ENCODE results near the gene MYO10. TPM values are rescaled to one million over a fixed set of nuclear protein-coding genes. Genes with fewer than 3 reads are reported as not detected.

Gene MYO10
- total RNA-seq, 1 donor: 37.1 TPM

DNA sequence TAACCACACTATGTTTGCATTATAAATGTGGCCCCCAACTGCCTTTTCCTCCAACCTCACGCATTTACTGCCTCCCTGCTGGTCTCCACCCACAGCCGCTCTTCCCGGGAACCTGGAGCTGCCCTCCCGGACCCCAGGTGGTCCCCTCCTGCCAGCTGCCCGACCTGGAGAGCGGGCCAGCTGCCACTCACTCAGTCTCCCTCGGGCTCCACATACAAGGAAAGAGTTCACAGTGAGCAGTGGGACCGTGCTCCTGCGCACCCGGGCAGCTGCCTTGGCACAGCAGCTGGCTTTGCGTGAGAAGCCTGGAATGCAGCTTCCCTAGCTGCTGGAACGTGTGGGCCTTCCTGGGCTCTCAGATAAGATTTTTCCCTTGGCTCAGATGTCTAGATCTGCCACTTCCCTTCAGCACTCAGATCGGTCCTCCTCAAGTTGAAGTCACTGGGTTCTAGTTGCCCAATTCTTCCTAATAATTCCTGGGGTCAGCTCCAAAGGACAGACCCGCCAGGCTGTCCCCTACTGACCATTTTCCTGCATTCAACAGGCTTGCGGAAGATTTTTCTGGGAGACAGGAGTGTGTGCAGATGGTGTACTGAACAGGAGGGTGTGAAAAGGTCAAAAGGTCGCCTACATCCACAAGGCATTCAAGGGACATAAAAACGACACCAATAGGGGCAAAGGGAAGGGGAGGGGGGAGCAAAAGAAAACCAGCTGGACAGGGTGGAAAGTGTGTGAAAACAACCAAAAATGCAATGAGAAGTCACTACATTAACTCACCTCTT is 69.1 kb downstream of the MYO10 start:
- DNase-seq (ENCODE audit: low read depth): peak; percentile 67
- no peak overlapping the region for H3K4me3 ChIP-seq (ENCODE audit: low read depth, low read length)

DNA sequence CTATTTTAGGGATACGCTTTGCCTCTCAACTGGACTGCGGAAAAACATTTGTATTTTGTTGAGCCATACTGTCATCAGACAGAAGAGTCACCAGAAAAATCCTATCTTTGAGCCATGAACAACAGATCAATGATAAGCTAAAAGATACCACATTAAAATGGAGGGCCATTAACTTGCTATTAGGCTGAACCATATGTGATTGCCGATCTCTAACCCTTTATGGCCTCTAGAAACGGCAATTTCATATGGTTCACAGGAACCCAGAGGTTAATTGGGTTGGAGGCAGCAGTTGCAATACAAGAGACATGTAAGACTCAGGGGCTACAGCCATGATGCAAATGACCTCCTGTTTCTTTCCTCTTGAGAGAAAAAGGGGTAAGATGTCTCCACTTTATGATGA is 69.8 kb downstream of the MYO10 start:
- no peak overlapping the region for H3K4me3 ChIP-seq (ENCODE audit: low read depth, low read length)
- TF ChIP-seq, protein P1, sequence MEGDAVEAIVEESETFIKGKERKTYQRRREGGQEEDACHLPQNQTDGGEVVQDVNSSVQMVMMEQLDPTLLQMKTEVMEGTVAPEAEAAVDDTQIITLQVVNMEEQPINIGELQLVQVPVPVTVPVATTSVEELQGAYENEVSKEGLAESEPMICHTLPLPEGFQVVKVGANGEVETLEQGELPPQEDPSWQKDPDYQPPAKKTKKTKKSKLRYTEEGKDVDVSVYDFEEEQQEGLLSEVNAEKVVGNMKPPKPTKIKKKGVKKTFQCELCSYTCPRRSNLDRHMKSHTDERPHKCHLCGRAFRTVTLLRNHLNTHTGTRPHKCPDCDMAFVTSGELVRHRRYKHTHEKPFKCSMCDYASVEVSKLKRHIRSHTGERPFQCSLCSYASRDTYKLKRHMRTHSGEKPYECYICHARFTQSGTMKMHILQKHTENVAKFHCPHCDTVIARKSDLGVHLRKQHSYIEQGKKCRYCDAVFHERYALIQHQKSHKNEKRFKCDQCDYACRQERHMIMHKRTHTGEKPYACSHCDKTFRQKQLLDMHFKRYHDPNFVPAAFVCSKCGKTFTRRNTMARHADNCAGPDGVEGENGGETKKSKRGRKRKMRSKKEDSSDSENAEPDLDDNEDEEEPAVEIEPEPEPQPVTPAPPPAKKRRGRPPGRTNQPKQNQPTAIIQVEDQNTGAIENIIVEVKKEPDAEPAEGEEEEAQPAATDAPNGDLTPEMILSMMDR (IDR thresholded peaks at IDR 0.05; ENCODE audit: insufficient read depth, low read length): no peak
- no peak for DNase-seq (ENCODE audit: low read depth)

More for the DNA sequence above, 69.1 kb downstream of the MYO10 start:
- TF ChIP-seq, protein P1 (IDR thresholded peaks at IDR 0.05; ENCODE audit: insufficient read depth, low read length): no peak

DNA sequence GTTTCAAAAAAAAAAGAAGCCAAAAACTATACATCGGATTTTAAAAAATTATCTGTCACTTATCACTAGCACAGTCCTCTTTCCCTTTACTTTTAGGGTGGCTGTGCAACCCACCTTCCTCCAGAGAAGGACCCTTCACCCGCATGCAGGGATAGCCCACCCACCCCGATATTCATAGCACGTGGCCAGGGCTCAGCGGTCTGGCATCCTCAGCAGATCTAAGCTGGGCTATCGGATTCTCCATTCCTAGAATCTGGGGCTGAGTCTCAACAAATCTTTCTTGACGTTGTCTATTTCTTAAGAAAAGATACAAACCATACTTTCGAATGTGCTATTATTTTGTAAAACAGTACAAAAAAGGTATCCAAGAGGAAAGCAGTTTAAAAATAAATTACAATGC is 70.9 kb downstream of the MYO10 start:
- H3K4me3 ChIP-seq (ENCODE audit: low read depth, low read length): no peak overlapping the region
- TF ChIP-seq, protein P1 (IDR thresholded peaks at IDR 0.05; ENCODE audit: insufficient read depth, low read length): no peak
- no peak for DNase-seq (ENCODE audit: low read depth)

DNA sequence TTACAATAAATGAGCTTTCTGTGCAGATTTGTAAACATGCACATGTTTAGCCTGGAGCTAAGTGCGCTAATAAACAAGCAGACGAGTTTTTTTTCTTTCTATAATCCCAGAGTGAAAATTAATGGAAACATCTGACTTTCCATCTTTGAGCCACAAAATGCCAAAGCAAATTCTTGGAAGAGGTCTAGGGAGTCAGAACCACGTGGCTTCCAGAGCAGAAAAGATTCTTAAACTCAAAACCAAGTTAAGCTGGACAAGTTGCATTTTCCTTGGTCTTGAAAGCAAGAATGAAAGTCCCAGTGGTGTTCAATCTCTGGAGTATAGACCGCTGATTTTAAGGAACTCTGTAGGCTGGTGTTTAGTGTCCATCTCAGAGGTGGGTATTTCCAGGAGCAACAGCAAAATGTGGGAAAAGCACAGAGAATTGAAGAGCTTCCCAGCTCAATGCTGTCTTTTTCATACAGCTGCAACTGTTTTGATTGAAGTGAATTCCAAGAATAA is 71.4 kb downstream of the MYO10 start:
- no peak overlapping the region for H3K4me3 ChIP-seq (ENCODE audit: low read depth, low read length)
- DNase-seq (ENCODE audit: low read depth): peak; percentile 64
- TF ChIP-seq, protein P1 (IDR thresholded peaks at IDR 0.05; ENCODE audit: insufficient read depth, low read length): no peak

DNA sequence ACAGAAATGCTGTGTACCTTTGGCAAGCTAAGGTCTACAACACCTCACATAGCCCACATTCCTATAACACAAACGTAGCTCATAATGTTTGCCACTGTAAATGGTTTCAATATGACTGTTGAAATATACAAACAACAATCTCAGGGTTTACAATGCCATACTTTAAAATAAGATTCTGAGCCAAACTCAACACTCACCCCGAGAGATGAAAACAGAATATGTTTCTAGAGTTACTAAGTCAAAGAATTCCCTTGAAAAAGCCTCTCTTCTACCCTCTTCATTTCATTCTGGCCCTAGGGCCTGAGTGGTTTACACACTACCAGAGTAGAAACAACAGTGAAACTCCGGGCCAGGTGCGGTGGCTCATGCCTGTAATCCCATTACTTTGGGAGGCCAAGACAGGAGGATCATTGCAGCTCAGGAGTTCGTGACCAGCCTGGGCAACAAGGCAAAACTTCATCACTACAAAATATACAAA is 72.6 kb downstream of the MYO10 start:
- DNase-seq (ENCODE audit: low read depth): no peak
- H3K4me3 ChIP-seq (ENCODE audit: low read depth, low read length): no peak overlapping the region
- TF ChIP-seq, protein P1 (IDR thresholded peaks at IDR 0.05; ENCODE audit: insufficient read depth, low read length): no peak

DNA sequence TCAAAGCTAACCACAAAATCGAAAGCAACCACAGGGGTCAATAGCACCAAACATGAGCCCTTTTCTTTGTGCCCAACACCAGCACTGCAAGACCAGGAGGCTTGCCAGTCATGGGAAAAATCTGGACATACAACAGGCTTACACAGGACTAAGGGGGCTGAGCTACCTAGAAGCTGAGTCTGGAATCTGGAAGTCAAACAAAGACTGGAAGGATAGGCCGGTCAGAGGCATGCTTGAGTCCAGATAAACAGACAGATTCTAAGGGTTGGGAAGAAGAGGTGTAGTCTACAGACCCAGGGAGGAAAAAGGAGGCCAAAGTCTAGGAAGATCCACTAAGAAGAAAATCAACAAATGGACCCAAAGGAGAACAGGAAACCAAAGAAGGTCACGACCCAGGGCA is 73.3 kb downstream of the MYO10 start:
- DNase-seq (ENCODE audit: low read depth): no peak
- TF ChIP-seq, protein P1 (IDR thresholded peaks at IDR 0.05; ENCODE audit: insufficient read depth, low read length): no peak

More for the DNA sequence above, 73.3 kb downstream of the MYO10 start:
- no peak overlapping the region for H3K4me3 ChIP-seq (ENCODE audit: low read depth, low read length)
